Lung microvascular endothelial cell (primary cell): ENCODE measurements around the gene PCK1. TPM values are rescaled to one million over a fixed set of nuclear protein-coding genes. Genes with fewer than 3 reads are reported as not detected.

Experiments
- total RNA-seq: library from RNA; depleted of rRNA; stranded (reverse); fragments of >200 nt; gene quantifications from 2 replicates; pipeline ENCODE4 v1.2.1, GENCODE V29; 2014

PCK1 gene
- total RNA-seq, 1 donor from 2014 or later = not detected

Other genes with a start within 250 kb of the PCK1 start
- not detected in 2 replicates for gene SPO11, start 231.3 kb upstream of the PCK1 start, total RNA-seq
- gene RAE1, start 209.9 kb upstream of the PCK1 start, total RNA-seq = 15.0 and 16.7 TPM in 2 replicates
- 10.2 and 11.7 TPM in 2 replicates for gene RBM38, start 169.7 kb upstream of the PCK1 start, total RNA-seq
- gene CTCFL, start 36.0 kb upstream of the PCK1 start, total RNA-seq = not detected in 2 replicates
- gene ZBP1, start 59.3 kb downstream of the PCK1 start, total RNA-seq = not detected in 2 replicates
- gene PMEPA1, start 148.9 kb downstream of the PCK1 start, total RNA-seq = 0.40 and 1.3 TPM in 2 replicates